HepG2 (cell line): Measurements from ENCODE around the gene SLC25A47. TPM values are rescaled to one million over a fixed set of nuclear protein-coding genes. Genes with fewer than 3 reads are reported as not detected.

Experiments
- ARNT2 ChIP-seq: sonication (generic); formaldehyde crosslinking; IDR thresholded peaks from 2 replicates; pipeline ENCODE4 v1.8.0; 2022; ENCODE audit warnings: mild to moderate bottlenecking, low read depth, missing genetic modification reagents, moderate library complexity
- ATAD3A ChIP-seq: sonication (generic); formaldehyde crosslinking; IDR thresholded peaks from 2 replicates; pipeline ENCODE4 v1.4.0; 2020; ENCODE audit warnings: missing genetic modification reagents
- DPF2 ChIP-seq: sonication (generic); formaldehyde crosslinking; IDR thresholded peaks from 2 replicates; pipeline ENCODE4 v1.4.0; 2020; ENCODE audit warnings: mild to moderate bottlenecking, low read depth, missing genetic modification reagents, borderline replicate concordance
- MAFK ChIP-seq, 2 experiments: IDR thresholded peaks in 1 of 2; conservative IDR thresholded peaks in 1 of 2; 2 replicates each; pipeline ENCODE4 v1.6.1; 2011; ENCODE audit warnings: improper control_type of control experiment in 2 of 2, low read length in 2 of 2
- MEIS1 ChIP-seq: sonication (generic); formaldehyde crosslinking; IDR thresholded peaks from 2 replicates; pipeline ENCODE4 v1.9.0; 2021; ENCODE audit warnings: mild to moderate bottlenecking, missing genetic modification reagents, moderate library complexity, borderline replicate concordance
- NFATC3 ChIP-seq: sonication (generic); formaldehyde crosslinking; IDR thresholded peaks from 2 replicates; pipeline ENCODE4 v1.5.1; 2020; ENCODE audit warnings: mild to moderate bottlenecking, missing genetic modification reagents
- SOX13 ChIP-seq, 3 experiments: fragments of 450-650 bp in 1 of 3; sonication (generic) in 1 of 3; formaldehyde crosslinking in 1 of 3; IDR thresholded peaks in 2 of 3; conservative IDR thresholded peaks in 1 of 3; 2 replicates each; pipeline versions ENCODE4 v1.5.0 to v1.6.1; 2016 to 2020; ENCODE audit warnings: antibody characterized with exemption in 1 of 3, mild to moderate bottlenecking in 1 of 3, missing compliant biosample characterization in 1 of 3, missing genetic modification reagents in 1 of 3, moderate library complexity in 1 of 3
- TMF1 ChIP-seq: sonication (generic); formaldehyde crosslinking; IDR thresholded peaks from 2 replicates; pipeline ENCODE4 v1.8.1; 2022; ENCODE audit warnings: low read depth, missing genetic modification reagents
- ZNF572 ChIP-seq: sonication (generic); formaldehyde crosslinking; IDR thresholded peaks from 2 replicates; pipeline ENCODE4 v1.5.1; 2020; ENCODE audit warnings: mild to moderate bottlenecking, missing genetic modification reagents
- ZNF607 ChIP-seq: sonication (generic); formaldehyde crosslinking; IDR thresholded peaks from 2 replicates; pipeline ENCODE4 v1.5.1; 2020; ENCODE audit warnings: missing genetic modification reagents, mild to moderate bottlenecking, borderline replicate concordance
- ZNF672 ChIP-seq: sonication (generic); formaldehyde crosslinking; IDR thresholded peaks from 2 replicates; pipeline ENCODE4 v1.8.1; 2022; ENCODE audit warnings: missing genetic modification reagents
- ZNF703 ChIP-seq: sonication (generic); formaldehyde crosslinking; IDR thresholded peaks from 2 replicates; pipeline ENCODE4 v1.5.1; 2020; ENCODE audit warnings: missing genetic modification reagents, mild to moderate bottlenecking, moderate library complexity, borderline replicate concordance
- ZNF749 ChIP-seq: sonication (generic); formaldehyde crosslinking; IDR thresholded peaks from 2 replicates; pipeline ENCODE4 v1.8.0; 2022; ENCODE audit warnings: mild to moderate bottlenecking, missing genetic modification reagents, moderate library complexity, borderline replicate concordance
- polyA plus RNA-seq, 8 experiments: library from polyadenylated mRNA; depleted of rRNA in 3 of 8; stranded (reverse) in 7 of 8; unstranded in 1 of 8; fragments of >200 nt; fragmentation: Illumina TruSeq in 4 of 8; extraction: Trizol in 4 of 8; gene quantifications; 2 replicates each; pipeline versions ENCODE4 v1.2.1 to v1.2.3, GENCODE V29; 2011 to 2016; ENCODE audit warnings: low read depth in 4 of 8, missing spikeins in 1 of 8, mixed read lengths in 1 of 8; ENCODE audit not compliant: insufficient read depth in 1 of 8
- total RNA-seq, 5 experiments: library from RNA; depleted of rRNA; stranded (reverse); fragments of >200 nt; fragmentation: Illumina TruSeq; extraction: Trizol; gene quantifications; 2 replicates each; pipeline ENCODE4 v1.2.3, GENCODE V29; 2016; ENCODE audit warnings: low read depth in 1 of 5
- TF ChIP-seq, protein P1 (sequence below): sonication (generic); formaldehyde crosslinking; IDR thresholded peaks from 2 replicates; pipeline ENCODE4 v1.4.0; 2020; ENCODE audit warnings: missing genetic modification reagents, borderline replicate concordance
- TF ChIP-seq, protein P2 (sequence below): IDR thresholded peaks from 2 replicates; pipeline ENCODE4 v1.6.1; 2016; ENCODE audit warnings: low read depth
- TF ChIP-seq, protein P3 (sequence below): IDR thresholded peaks from 2 replicates; pipeline ENCODE4 v1.6.1; 2012; ENCODE audit warnings: low read length, improper control_type of control experiment
- TF ChIP-seq, protein P4 (sequence below): IDR thresholded peaks from 2 replicates; pipeline ENCODE4 v1.6.1; 2016; ENCODE audit warnings: missing genetic modification reagents, missing compliant biosample characterization

The SLC25A47 gene
- total and polyA plus RNA-seq, 2 of the 13 experiments (the other 11 are each of a cell fraction or from before 2014, with no cell fraction given), result 1.0 to 1.7 TPM

DNA sequence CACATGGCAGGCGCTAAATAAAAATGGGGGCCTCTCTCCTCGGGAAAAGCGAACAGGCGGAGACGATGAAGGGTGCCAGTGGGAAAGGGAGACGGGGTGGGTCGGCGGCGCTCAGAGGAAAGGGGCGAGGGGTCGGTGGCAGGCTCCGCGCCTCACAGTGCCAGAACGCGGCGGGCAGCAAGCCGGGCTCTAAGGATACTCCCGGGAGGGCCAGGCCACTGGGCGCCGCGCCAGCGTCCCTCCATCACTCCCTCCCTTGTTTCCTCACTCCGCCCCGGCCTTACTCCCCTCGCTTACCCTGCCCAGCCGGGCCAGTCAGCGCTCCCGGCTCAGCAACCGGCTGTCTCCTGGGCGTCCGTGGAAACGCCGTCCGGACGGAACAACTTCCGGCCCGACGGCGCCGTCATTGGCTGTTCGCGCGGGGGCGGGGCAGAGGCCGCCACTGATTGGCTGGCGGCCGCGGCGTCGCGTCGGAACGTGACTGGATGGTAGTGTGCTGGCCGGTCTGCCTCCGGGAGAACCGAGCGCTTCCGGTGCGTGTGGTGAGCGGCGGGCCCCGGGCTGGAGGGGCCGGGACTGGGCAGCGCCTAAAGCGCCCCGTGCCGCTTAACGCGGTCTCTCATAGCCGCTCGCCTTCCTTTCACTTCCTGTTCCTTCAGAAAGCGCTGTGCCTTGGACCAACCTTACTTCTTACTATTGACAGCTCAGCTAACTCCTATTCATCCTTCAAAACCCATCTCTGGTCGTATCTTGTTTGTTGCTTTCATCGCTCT, 53.0 kb downstream of the SLC25A47 start, which contains the start of gene WDR25 (continued):
- TF ChIP-seq MEIS1 (CRISPR knock-in tag), result no peak; the same call in 1 of the 2 replicates
- TF ChIP-seq TMF1 (CRISPR knock-in tag), result peak; percentile 37; the same call in 1 of the 2 replicates
- TF ChIP-seq, protein P1, sequence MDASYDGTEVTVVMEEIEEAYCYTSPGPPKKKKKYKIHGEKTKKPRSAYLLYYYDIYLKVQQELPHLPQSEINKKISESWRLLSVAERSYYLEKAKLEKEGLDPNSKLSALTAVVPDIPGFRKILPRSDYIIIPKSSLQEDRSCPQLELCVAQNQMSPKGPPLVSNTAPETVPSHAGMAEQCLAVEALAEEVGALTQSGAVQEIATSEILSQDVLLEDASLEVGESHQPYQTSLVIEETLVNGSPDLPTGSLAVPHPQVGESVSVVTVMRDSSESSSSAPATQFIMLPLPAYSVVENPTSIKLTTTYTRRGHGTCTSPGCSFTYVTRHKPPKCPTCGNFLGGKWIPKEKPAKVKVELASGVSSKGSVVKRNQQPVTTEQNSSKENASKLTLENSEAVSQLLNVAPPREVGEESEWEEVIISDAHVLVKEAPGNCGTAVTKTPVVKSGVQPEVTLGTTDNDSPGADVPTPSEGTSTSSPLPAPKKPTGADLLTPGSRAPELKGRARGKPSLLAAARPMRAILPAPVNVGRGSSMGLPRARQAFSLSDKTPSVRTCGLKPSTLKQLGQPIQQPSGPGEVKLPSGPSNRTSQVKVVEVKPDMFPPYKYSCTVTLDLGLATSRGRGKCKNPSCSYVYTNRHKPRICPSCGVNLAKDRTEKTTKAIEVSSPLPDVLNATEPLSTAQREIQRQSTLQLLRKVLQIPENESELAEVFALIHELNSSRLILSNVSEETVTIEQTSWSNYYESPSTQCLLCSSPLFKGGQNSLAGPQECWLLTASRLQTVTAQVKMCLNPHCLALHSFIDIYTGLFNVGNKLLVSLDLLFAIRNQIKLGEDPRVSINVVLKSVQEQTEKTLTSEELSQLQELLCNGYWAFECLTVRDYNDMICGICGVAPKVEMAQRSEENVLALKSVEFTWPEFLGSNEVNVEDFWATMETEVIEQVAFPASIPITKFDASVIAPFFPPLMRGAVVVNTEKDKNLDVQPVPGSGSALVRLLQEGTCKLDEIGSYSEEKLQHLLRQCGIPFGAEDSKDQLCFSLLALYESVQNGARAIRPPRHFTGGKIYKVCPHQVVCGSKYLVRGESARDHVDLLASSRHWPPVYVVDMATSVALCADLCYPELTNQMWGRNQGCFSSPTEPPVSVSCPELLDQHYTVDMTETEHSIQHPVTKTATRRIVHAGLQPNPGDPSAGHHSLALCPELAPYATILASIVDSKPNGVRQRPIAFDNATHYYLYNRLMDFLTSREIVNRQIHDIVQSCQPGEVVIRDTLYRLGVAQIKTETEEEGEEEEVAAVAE (CRISPR knock-in tag), result peak; percentile 71; the same call in 1 of the 2 replicates
- TF ChIP-seq ZNF703 (CRISPR knock-in tag), result 0 out of 2 replicates have a peak, but pooled peaks have one; percentile 59
- no peak; the same call in 1 of the 2 replicates for TF ChIP-seq SOX13 (IDR thresholded peaks at IDR 0.05)
- peak in 1 of 2 experiments; percentile 13; a peak in 1 of 4 replicates for TF ChIP-seq SOX13 (CRISPR knock-in tag; conservative IDR thresholded peaks at IDR 0.05 in 1 of 2, IDR thresholded peaks at IDR 0.05 in 1 of 2)
- TF ChIP-seq MAFK (conservative IDR thresholded peaks at IDR 0.05 in 1 of 2, IDR thresholded peaks at IDR 0.05 in 1 of 2; ENCODE audit: low read length in 2 of 2), result no peak
- TF ChIP-seq, protein P2, sequence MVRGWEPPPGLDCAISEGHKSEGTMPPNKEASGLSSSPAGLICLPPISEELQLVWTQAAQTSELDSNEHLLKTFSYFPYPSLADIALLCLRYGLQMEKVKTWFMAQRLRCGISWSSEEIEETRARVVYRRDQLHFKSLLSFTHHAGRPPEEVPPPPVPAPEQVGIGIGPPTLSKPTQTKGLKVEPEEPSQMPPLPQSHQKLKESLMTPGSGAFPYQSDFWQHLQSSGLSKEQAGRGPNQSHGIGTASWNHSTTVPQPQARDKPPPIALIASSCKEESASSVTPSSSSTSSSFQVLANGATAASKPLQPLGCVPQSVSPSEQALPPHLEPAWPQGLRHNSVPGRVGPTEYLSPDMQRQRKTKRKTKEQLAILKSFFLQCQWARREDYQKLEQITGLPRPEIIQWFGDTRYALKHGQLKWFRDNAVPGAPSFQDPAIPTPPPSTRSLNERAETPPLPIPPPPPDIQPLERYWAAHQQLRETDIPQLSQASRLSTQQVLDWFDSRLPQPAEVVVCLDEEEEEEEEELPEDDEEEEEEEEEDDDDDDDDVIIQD, result no peak
- TF ChIP-seq ZNF749 (CRISPR knock-in tag), result no peak
- TF ChIP-seq ATAD3A (CRISPR knock-in tag), result no peak
- TF ChIP-seq, protein P3, sequence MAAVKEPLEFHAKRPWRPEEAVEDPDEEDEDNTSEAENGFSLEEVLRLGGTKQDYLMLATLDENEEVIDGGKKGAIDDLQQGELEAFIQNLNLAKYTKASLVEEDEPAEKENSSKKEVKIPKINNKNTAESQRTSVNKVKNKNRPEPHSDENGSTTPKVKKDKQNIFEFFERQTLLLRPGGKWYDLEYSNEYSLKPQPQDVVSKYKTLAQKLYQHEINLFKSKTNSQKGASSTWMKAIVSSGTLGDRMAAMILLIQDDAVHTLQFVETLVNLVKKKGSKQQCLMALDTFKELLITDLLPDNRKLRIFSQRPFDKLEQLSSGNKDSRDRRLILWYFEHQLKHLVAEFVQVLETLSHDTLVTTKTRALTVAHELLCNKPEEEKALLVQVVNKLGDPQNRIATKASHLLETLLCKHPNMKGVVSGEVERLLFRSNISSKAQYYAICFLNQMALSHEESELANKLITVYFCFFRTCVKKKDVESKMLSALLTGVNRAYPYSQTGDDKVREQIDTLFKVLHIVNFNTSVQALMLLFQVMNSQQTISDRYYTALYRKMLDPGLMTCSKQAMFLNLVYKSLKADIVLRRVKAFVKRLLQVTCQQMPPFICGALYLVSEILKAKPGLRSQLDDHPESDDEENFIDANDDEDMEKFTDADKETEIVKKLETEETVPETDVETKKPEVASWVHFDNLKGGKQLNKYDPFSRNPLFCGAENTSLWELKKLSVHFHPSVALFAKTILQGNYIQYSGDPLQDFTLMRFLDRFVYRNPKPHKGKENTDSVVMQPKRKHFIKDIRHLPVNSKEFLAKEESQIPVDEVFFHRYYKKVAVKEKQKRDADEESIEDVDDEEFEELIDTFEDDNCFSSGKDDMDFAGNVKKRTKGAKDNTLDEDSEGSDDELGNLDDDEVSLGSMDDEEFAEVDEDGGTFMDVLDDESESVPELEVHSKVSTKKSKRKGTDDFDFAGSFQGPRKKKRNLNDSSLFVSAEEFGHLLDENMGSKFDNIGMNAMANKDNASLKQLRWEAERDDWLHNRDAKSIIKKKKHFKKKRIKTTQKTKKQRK, result no peak
- no peak for TF ChIP-seq DPF2 (CRISPR knock-in tag)
- TF ChIP-seq NFATC3 (CRISPR knock-in tag), result peak; percentile 79
- TF ChIP-seq ZNF572 (CRISPR knock-in tag), result no peak
- no peak for TF ChIP-seq ZNF672 (CRISPR knock-in tag)
- TF ChIP-seq ARNT2, result peak; percentile 73
- peak; percentile 42; the same call in 1 of the 2 replicates for TF ChIP-seq ZNF607 (CRISPR knock-in tag)
- TF ChIP-seq, protein P4, sequence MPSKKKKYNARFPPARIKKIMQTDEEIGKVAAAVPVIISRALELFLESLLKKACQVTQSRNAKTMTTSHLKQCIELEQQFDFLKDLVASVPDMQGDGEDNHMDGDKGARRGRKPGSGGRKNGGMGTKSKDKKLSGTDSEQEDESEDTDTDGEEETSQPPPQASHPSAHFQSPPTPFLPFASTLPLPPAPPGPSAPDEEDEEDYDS (CRISPR knock-in tag), result peak; percentile 73
